ENCODE measurements around the gene RANBP10.

The RANBP10 gene

GRCh38 chr16:67828651-67829050, 22.3 kb upstream of the RANBP10 start:
- DNase-seq (ENCODE audit: low read depth, low spot score), result no peak

- no peak for DNase-seq (ENCODE audit: low read depth, low spot score)
Observed at GRCh38 chr16:67825906-67826305, 19.5 kb upstream of the RANBP10 start.

- DNase-seq (ENCODE audit: low read depth, low spot score), result no peak
Observed at GRCh38 chr16:67825119-67825518, 18.8 kb upstream of the RANBP10 start.

GRCh38 chr16:67822511-67822910, 16.2 kb upstream of the RANBP10 start:
- DNase-seq (ENCODE audit: low read depth, low spot score), result no peak

- DNase-seq (ENCODE audit: low read depth, low spot score), result no peak
Observed at GRCh38 chr16:67820608-67821259, 14.4 kb upstream of the RANBP10 start.

- DNase-seq (ENCODE audit: low read depth, low spot score), result no peak
Observed at GRCh38 chr16:67814567-67814966, 8.2 kb upstream of the RANBP10 start.

GRCh38 chr16:67811899-67812298, 5.5 kb upstream of the RANBP10 start:
- DNase-seq (ENCODE audit: low read depth, low spot score), result no peak

GRCh38 chr16:67807148-67807682, 855 bp upstream of the RANBP10 start:
- no peak for DNase-seq (ENCODE audit: low read depth, low spot score)

GRCh38 chr16:67805718-67806427, 487 bp downstream of the RANBP10 start:
- no peak for DNase-seq (ENCODE audit: low read depth, low spot score)

- no peak for DNase-seq (ENCODE audit: low read depth, low spot score)
Observed at GRCh38 chr16:67804853-67805542, 1.4 kb downstream of the RANBP10 start.

GRCh38 chr16:67803894-67804293, 2.5 kb downstream of the RANBP10 start:
- no peak for DNase-seq (ENCODE audit: low read depth, low spot score)

- DNase-seq (ENCODE audit: low read depth, low spot score), result no peak
Observed at GRCh38 chr16:67801883-67802282, 4.5 kb downstream of the RANBP10 start.

- DNase-seq (ENCODE audit: low read depth, low spot score), result no peak
Observed at GRCh38 chr16:67801241-67801640, 5.1 kb downstream of the RANBP10 start.

GRCh38 chr16:67800338-67800926, 5.9 kb downstream of the RANBP10 start:
- DNase-seq (ENCODE audit: low read depth, low spot score), result no peak

- no peak for DNase-seq (ENCODE audit: low read depth, low spot score)
Observed at GRCh38 chr16:67796099-67796718, 10.2 kb downstream of the RANBP10 start.

GRCh38 chr16:67790071-67790470, 16.3 kb downstream of the RANBP10 start:
- no peak for DNase-seq (ENCODE audit: low read depth, low spot score)

- DNase-seq (ENCODE audit: low read depth, low spot score), result no peak
Observed at GRCh38 chr16:67786491-67786890, 19.9 kb downstream of the RANBP10 start.

GRCh38 chr16:67783353-67783725, 23.0 kb downstream of the RANBP10 start:
- DNase-seq (ENCODE audit: low read depth, low spot score), result no peak

- DNase-seq (ENCODE audit: low read depth, low spot score), result no peak
Observed at GRCh38 chr16:67782567-67783352, 23.6 kb downstream of the RANBP10 start.

- DNase-seq (ENCODE audit: low read depth, low spot score), result no peak
Observed at GRCh38 chr16:67781565-67781921, 24.8 kb downstream of the RANBP10 start.

Data from iPS DF 19.7 (cell line).